CD4-positive, alpha-beta T cell treated with Interleukin-2 at 100 ng/mL for 4 hours (primary cell): ENCODE data around the gene PRKAR1B.
A peak's percentile ranks its signal among the peaks of the same experiment; 100 is the strongest.

Experiments used
- DNase-seq: peaks from one replicate; pipeline ENCODE4 v3.0.0-alpha.2; 2020; ENCODE audit warnings: low spot score

Gene PRKAR1B

GRCh38 chr7:521221-522070 lies 205.6 kb downstream of the PRKAR1B start:
- peak; percentile 21 for DNase-seq

DNA sequence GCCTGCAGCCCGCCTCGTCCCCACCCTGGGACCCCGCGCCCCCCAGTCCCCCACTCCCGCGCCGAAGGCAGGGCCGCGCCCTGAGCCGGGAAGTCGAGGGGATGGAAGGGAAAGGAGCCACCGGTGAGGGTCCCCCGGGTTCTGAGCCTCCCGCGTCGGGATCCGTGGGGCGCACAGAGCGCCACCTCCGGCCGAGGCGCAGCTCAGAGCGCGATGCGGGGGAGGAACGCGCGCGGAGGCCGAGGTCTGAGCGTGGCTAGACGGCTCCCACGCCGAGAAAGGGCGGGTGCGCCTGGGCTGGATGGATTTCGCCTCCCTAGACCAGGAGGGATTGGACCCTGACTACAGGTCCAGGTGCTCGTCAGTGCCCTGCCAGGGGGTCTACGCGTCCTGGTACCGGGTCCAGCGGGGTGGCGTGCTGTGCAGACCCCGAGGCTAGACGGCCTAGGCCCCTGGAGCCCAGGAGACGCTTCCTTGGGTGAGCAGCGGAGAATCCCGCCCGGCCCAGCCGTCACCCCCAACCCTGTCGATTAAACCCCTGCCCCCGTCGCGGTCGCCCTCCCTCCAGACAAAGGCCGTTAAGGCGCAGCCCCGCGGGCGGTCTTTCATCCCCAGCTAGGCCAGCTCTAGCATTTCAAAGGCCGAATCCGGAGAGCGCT lies 206.4 kb downstream of the PRKAR1B start:
- no peak for DNase-seq

DNA sequence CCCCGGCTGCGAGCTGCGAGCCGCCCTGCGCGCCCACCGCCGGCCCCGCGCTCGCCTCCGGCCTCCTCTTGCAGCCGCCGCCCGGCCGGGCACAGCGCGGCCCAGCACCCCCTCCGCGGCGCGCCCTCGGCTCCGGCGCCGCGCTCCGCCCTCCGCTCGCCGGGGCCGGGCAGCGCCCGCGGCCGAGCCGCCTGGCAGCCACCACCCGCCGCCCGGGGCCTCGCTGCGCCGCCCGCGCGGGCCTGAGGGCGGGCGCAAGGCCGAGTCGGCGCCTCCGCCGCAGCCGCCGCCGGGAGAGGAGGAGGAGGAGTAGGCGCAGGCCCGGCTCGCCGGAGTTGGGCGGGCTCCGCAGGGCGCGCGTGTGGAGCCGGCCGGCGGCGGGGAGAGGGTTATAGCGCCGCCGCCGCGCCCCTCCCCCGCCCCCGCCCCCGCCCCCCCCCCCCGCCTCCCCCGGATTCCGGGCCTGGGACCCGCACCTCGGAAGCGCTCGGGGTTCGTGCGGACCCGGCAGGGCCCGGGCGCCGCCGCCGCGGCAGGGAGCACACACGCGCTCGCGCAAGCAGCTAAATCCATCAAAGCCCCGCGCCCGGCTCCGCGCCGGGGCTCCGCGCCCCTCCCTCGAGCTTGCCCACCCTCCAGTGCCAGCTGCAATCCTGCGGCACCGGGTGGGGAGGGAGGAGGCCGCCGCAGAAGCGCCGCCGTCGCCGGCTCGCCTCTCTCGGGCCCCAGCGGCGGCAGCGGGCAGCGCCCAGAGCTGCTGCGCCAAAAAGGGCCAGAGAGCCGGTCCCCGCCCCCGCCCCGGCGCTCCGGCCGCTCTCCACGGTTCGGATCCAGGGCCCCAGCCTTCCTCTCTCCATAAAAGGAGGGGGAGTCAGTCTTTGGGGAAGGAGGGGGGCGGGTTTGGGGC lies 207.3 kb downstream of the PRKAR1B start, which contains the start of gene PDGFA:
PDGFA (minus strand) TSS at position 363 of the 907 bp plus-strand sequence. CDS start 845 bp downstream, outside the sequence.
- no peak for DNase-seq

GRCh38 chr7:518630-519483 lies 208.2 kb downstream of the PRKAR1B start:
- DNase-seq, result peak; percentile 18

DNA sequence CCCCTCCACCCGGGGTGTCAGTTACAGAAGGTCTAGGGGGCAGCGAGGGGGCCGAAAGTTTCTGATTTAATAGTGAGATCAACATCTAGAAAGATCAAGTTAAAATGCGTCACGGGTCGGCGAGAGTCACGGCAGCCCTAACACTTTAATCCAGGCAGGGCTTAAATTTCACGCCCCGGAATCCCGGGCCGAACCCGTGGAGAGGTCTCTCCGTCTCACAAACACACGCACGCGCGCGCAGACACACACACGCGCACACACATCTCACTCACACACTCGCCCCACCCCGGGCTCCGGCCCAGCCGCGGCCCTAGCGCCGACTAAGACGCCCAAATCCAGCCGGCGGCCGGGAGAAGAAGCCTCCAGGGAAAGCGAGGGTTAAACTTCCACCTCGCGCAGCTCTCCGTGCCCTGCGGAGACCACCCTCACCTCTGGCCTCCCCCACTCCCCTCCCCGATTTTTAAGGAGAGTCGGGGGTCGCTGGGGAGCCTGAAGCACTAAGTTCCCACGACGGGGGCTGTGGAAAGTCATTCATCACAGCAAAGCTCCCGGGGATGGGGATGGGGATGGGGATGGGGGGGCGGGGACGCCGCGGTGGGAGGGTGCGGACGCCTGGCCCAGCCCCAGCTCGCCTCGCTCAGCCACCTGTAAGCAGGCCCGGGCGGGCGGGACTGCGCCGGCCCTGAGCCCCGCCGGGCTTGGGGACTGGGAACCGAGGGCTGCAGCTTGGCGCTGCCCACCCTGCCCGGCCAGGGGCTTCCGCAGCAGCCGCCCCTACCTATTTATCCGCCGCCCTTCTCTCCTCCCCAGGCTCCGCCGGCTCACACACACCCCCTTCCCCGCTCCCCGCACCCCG lies 209.1 kb downstream of the PRKAR1B start:
- peak; percentile 10 for DNase-seq

DNA sequence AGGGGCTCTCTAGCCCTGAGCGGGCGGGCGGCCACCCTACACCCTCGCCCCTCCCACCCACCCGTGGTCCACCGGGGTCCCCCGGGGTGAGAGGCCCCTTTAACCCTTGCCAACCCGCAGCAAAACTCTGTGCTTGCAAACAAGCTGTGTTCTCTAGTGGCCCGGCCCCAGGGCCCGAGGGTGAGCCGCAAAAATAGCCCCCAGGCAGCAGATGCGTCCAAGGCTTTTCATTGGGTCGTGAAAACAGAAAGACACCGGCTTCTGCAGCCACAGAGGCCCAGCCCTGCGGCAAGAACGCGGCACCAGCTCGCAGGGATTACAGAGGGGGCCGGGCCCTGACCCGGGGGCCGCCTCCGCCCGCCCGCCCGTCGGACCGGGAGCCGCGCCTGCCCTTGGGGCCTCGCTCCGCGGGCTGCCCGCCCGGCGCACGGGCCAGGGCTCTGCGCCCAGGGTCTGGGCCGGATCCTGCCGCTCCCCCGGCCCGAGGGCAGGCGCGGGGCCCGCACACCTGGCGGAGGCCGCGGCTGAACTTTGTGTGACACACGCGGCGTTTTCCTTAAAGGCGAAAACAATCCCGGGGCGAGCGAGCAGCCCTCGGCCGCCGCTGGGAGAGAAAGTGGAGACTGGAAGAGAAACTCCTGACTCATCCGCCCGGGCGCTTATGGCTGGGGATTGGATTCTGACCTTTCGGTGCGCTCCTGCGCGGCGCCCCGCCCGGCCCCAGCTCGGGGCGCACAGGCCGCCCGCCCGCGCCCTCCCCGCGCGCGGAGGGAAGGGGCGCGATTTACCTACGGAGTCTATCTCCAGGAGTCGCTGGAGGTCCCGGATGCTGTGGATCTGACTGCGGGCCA lies 210.2 kb downstream of the PRKAR1B start:
- no peak for DNase-seq

DNA sequence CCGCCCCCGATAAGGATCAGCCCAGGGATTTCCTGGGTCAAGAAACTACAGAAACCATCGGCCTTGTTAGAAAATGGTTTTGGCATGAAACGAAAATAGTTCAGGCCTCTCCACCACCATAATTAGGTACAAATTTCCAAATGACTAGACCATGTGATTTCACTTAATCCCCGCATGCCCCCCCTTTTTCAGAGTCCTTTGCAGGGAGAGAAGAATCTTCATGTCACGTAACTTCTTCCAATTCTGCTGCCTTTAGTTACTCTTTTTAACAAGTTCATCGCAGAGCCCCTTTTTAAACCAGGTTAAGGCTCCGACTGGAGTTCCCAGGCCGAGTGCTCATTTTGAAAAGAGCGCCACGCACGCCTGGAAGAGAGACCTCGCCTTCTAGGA lies 210.9 kb downstream of the PRKAR1B start:
- DNase-seq, result no peak

DNA sequence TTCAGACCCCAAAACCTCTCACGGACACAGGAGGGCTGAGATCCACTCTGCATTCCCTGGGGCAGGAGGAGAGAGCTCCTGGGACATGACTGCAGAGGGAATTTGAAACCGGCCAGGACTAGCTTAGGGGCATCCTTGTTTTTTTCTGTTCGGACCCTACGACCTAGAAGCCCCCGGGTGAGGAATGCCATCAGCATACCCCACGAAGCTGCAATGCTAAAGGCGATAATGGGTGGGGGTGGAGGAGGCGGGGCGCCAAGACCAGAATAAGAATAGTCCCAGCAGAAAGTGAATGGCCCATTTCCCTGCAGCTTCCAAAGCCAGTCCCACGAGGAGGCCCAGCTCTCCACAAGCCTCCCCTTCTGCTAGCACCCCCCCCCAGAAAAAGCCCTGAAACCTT lies 211.5 kb downstream of the PRKAR1B start:
- no peak for DNase-seq

- no peak for DNase-seq
Observed at GRCh38 chr7:514651-515598, 212.2 kb downstream of the PRKAR1B start.

GRCh38 chr7:514242-514641 lies 212.8 kb downstream of the PRKAR1B start:
- no peak for DNase-seq

- peak; percentile 11 for DNase-seq
Observed at GRCh38 chr7:513521-514166, 213.4 kb downstream of the PRKAR1B start.

- DNase-seq, result no peak
Observed at GRCh38 chr7:512541-513311, 214.4 kb downstream of the PRKAR1B start.

- DNase-seq, result no peak
Observed at GRCh38 chr7:512146-512510, 215.0 kb downstream of the PRKAR1B start.

- DNase-seq, result no peak
Observed at GRCh38 chr7:511476-512145, 215.5 kb downstream of the PRKAR1B start.

DNA sequence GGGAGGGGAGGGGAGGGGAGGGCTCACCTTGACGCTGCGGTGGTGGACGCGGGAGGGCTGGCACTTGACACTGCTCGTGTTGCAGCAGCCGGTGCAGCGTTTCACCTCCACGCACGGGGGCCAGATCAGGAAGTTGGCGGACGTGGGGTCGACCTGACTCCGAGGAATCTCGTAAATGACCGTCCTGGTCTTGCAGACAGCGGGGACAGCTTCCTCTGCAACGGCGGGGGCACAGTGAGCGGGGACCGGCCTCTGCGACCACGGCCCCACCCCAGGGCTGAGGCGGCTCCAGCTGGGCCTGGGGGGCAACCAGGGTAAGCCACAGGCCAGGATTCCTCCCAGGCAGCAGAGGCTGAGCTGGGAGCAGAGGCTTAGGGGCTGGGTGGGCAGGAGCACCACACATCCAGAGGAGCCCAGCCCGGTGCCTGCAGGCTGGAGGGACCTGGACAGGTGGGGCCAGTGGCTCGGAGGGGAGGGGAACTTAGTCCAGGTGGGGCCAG lies 216.2 kb downstream of the PRKAR1B start:
- DNase-seq, result no peak

DNA sequence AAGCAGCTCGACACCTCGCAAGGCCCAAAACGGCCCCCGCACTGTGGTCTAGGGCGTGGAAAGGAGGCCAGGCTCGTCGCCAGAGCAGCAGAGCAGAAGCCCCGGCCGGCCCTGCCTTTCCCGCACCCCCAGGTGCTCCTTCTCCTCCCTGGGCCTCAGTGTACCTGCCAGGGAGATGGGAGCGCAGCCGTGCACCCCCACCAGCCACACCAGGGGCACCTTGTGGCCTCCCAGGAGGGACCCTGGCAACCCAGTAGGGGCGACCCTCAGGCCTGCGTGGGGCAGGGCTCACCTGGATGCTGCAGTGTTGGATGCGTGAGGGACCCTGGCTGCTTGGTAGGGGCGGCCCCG lies 217.0 kb downstream of the PRKAR1B start:
- DNase-seq, result no peak
